ENCODE data around the gene BOLA2. TPM values are rescaled to one million over a fixed set of nuclear protein-coding genes. Genes with fewer than 3 reads are reported as not detected.
"Not testable (repeated sequence)": the region's sequence is repeated elsewhere in the genome, so short reads cannot be mapped to it uniquely, and the experiment has no call there.

The BOLA2 gene
- polyA plus RNA-seq, 2 of the 4 experiments (the other 2 are of a cell fraction): 11.6 to 19.3 TPM

- H3K27ac ChIP-seq; H3K4me2 ChIP-seq; H3K4me1 ChIP-seq; FAIRE-seq; H3K4me3 ChIP-seq; DNase-seq (ENCODE audit: low read depth in 1 of 2, low spot score in 1 of 2); H3K9me3 ChIP-seq; CTCF ChIA-PET; POLR2A ChIA-PET: not testable (repeated sequence)
- peak; percentile 75 to 84 for ATAC-seq
- WGBS (ENCODE audit: missing lambda C conversion rate): no CpG with 5 or more reads among the region's 29 CpGs
These were observed 677 bp upstream of the BOLA2 start for GRCh38 chr16:29454828-29455227.

- H3K27ac ChIP-seq; POLR2A ChIA-PET; FAIRE-seq; H3K4me1 ChIP-seq; H3K9me3 ChIP-seq; DNase-seq (ENCODE audit: low read depth in 1 of 2, low spot score in 1 of 2); H3K4me3 ChIP-seq; CTCF ChIA-PET; H3K4me2 ChIP-seq: not testable (repeated sequence)
- no CpG with 5 or more reads among the region's 21 CpGs for WGBS (ENCODE audit: missing lambda C conversion rate)
- peak; percentile 57 for ATAC-seq
These were observed 397 bp downstream of the BOLA2 start for GRCh38 chr16:29453754-29454153.

GRCh38 chr16:29425390-29425789, 28.8 kb downstream of the BOLA2 start:
- peak; percentile 46 for TF ChIP-seq MAFK (IDR thresholded peaks at IDR 0.05; ENCODE audit: partially characterized antibody)
- 95% methylated on average over 3 of the region's 3 CpGs for WGBS (ENCODE audit: missing lambda C conversion rate)

GRCh38 chr16:29423587-29423986, 30.6 kb downstream of the BOLA2 start:
- ATAC-seq; FAIRE-seq; H3K4me1 ChIP-seq; DNase-seq (ENCODE audit: low read depth in 1 of 2, low spot score in 1 of 2); H3K9me3 ChIP-seq; H3K4me3 ChIP-seq; H3K27ac ChIP-seq; H3K4me2 ChIP-seq; POLR2A ChIA-PET: not testable (repeated sequence)
- peak; percentile 80 for TF ChIP-seq MAFK (IDR thresholded peaks at IDR 0.05; ENCODE audit: partially characterized antibody)
- WGBS (ENCODE audit: missing lambda C conversion rate): 97% methylated on average over 2 of the region's 2 CpGs
- CTCF ChIA-PET: interaction anchor here (0.6 kb wide), 1 partner anchor 251 kb away, joined by 3 read pairs; no protein-coding TSS in a partner anchor

More at GRCh38 chr16:29425390-29425789, 28.8 kb downstream of the BOLA2 start:
- H3K4me1 ChIP-seq; H3K27ac ChIP-seq; DNase-seq (ENCODE audit: low read depth in 1 of 2, low spot score in 1 of 2); POLR2A ChIA-PET; CTCF ChIA-PET; FAIRE-seq; H3K4me2 ChIP-seq; ATAC-seq; H3K9me3 ChIP-seq; H3K4me3 ChIP-seq: not testable (repeated sequence)

- POLR2A ChIA-PET; FAIRE-seq; H3K27ac ChIP-seq; CTCF ChIA-PET; ATAC-seq; H3K4me3 ChIP-seq; DNase-seq (ENCODE audit: low read depth in 1 of 2, low spot score in 1 of 2); H3K9me3 ChIP-seq; H3K4me2 ChIP-seq; H3K4me1 ChIP-seq: not testable (repeated sequence)
- WGBS (ENCODE audit: missing lambda C conversion rate): 69% methylated on average over 7 of the region's 7 CpGs
These were observed 48.9 kb downstream of the BOLA2 start for GRCh38 chr16:29405249-29405648.

Small RNA genes within 50 kb of the gene (small RNA-seq; reads per million reads assigned to genes)
- gene AC133555.2: 0 reads per million in 6 experiments

Other genes starting within 250 kb of the BOLA2 start
- gene NPIPB11, start 47.6 kb downstream of the BOLA2 start, polyA plus RNA-seq (2011; rRNA removed): 0.84 and 1.6 TPM in 2 replicates
- 1.1 TPM in 3 replicates for gene NPIPB11, start 47.6 kb downstream of the BOLA2 start, polyA plus RNA-seq (2017; fragmentation: RNase III; extraction: RNeasy Plus Mini Kit Qiagen cat#74134 plus additional on column Dnase treatment)
- gene SLX1B, start 182 bp upstream of the BOLA2 start, polyA plus RNA-seq (2011; rRNA removed): 15.8 and 24.6 TPM in 2 replicates
- 41.8 to 48.9 TPM (median 48.4 TPM) in 3 replicates for gene SLX1B, start 182 bp upstream of the BOLA2 start, polyA plus RNA-seq (2017; fragmentation: RNase III; extraction: RNeasy Plus Mini Kit Qiagen cat#74134 plus additional on column Dnase treatment)
- 2.5 and 5.8 TPM in 2 replicates for gene SULT1A4, start 5.6 kb upstream of the BOLA2 start, polyA plus RNA-seq (2011; rRNA removed)
- gene SULT1A4, start 5.6 kb upstream of the BOLA2 start, polyA plus RNA-seq (2017; fragmentation: RNase III; extraction: RNeasy Plus Mini Kit Qiagen cat#74134 plus additional on column Dnase treatment): 23.4 to 25.9 TPM (median 25.5 TPM) in 3 replicates
- 21.1 and 26.7 TPM in 2 replicates for gene NPIPB12, start 52.1 kb upstream of the BOLA2 start, polyA plus RNA-seq (2011; rRNA removed)
- gene NPIPB12, start 52.1 kb upstream of the BOLA2 start, polyA plus RNA-seq (2017; fragmentation: RNase III; extraction: RNeasy Plus Mini Kit Qiagen cat#74134 plus additional on column Dnase treatment): 26.0 to 35.1 TPM (median 27.6 TPM) in 3 replicates
- not detected in 2 replicates for gene SPN, start 208.9 kb upstream of the BOLA2 start, polyA plus RNA-seq (2011; rRNA removed)
- gene SPN, start 208.9 kb upstream of the BOLA2 start, polyA plus RNA-seq (2017; fragmentation: RNase III; extraction: RNeasy Plus Mini Kit Qiagen cat#74134 plus additional on column Dnase treatment): 0.03 TPM in 2 of 3 replicates, not detected in the other
- gene QPRT, start 224.8 kb upstream of the BOLA2 start, polyA plus RNA-seq (2011; rRNA removed): 1.9 and 2.1 TPM in 2 replicates
- gene QPRT, start 224.8 kb upstream of the BOLA2 start, polyA plus RNA-seq (2017; fragmentation: RNase III; extraction: RNeasy Plus Mini Kit Qiagen cat#74134 plus additional on column Dnase treatment): 1.4 to 2.2 TPM (median 1.7 TPM) in 3 replicates